ENCODE measurements around the gene ZSCAN10.

DNA sequence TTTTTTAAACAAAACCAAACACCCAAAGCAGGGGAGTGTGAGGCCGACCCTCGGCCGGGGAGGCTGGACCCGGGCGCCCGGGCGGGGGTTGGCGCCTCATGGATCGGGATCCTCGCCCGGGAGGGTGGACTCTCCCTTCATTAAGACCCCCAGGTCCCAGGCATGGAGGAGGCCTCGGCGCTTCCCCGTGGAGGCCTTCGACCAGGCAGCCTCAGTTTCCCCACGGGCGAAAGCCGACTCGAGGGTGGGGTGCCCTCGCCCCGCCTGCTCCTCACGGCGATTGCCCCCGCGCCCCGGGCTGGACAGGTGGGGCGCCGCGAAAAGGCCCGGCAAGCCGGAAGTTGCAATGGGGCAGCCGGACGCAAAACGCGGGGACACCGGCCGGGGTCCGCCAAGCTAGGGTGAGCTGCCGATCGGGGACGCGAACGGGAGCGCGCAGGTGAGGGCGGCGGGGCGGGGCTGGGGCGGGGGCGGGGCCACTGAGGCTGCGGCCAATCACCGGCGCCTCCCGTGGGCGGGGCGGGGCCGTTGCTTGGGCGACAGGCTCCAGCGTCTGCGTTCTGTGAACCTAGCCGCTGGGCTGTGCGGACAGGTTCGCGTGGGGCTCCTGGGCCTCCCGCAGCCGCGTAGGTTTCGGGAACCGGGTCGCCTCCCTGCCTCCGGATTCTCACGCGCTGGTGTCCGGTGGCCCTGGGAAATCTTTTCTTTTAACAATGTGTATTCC is 7.3 kb upstream of the ZSCAN10 start:
- TF ChIP-seq POLR2AphosphoS5 (IDR thresholded peaks at IDR 0.05) = peak; percentile 58 to 66 (median 66)
- TF ChIP-seq, protein P1, sequence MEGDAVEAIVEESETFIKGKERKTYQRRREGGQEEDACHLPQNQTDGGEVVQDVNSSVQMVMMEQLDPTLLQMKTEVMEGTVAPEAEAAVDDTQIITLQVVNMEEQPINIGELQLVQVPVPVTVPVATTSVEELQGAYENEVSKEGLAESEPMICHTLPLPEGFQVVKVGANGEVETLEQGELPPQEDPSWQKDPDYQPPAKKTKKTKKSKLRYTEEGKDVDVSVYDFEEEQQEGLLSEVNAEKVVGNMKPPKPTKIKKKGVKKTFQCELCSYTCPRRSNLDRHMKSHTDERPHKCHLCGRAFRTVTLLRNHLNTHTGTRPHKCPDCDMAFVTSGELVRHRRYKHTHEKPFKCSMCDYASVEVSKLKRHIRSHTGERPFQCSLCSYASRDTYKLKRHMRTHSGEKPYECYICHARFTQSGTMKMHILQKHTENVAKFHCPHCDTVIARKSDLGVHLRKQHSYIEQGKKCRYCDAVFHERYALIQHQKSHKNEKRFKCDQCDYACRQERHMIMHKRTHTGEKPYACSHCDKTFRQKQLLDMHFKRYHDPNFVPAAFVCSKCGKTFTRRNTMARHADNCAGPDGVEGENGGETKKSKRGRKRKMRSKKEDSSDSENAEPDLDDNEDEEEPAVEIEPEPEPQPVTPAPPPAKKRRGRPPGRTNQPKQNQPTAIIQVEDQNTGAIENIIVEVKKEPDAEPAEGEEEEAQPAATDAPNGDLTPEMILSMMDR (IDR thresholded peaks at IDR 0.05) = no peak
- TF ChIP-seq POLR2A (IDR thresholded peaks at IDR 0.05) = peak; percentile 18

All from breast epithelium (tissue), 3 donors.